ENCODE measurements around the gene EIF3I. TPM values are rescaled to one million over a fixed set of nuclear protein-coding genes. Genes with fewer than 3 reads are reported as not detected.
A peak's percentile ranks its signal among the peaks of the same experiment; 100 is the strongest.

EIF3I gene
- total and polyA plus RNA-seq, 2 of the 13 experiments (the other 11 are each of a cell fraction or from before 2014, with no cell fraction given) = 210 to 223 TPM

DNA sequence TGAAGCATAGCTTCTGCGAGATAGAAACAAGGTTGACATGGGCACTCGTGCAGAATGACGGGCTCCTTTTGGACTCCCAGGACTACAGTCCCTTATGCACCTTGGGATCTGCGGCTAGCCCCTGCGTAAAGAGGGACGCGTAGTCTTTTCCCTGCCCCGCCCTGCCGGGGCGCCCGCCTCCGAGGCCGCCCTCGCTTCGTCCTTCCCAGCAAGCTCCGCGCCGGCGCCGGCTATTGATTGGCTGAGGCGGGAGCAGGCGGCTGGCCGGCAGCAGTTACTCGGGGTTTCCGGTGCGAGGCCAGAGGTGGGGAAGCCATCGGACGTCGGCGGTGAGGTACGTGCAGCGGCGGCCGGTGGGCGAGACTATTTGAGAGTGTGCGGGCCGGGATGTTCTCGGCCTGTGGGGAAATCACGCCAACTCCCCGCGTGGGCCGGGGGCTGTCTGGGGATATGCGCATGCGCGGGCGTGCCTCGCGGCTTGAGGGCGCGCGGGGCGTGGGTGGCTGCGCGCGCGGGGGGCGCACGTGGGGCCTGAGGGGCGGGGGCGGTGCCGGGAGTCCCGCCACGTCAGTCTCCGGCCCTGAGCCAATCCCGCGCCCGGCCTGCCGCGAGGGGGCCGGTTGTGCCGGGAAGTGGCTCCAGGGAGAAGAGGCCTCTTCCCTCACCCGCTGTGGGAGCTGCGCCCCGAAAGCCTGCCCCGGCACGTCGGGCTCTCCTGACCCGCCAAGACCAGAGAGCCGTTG lies 42.6 kb upstream of the EIF3I start, which contains the start of gene TXLNA (continued):
- TF ChIP-seq ONECUT2 (CRISPR knock-in tag; IDR thresholded peaks at IDR 0.05) (peak; percentile 39; the same call in 1 of the 2 replicates), ZFAT (CRISPR knock-in tag; conservative IDR thresholded peaks at IDR 0.05) (0 out of 2 replicates have a peak, but pooled peaks have one; percentile 30), ZNF781 (CRISPR knock-in tag; IDR thresholded peaks at IDR 0.05; ENCODE audit: borderline replicate concordance, not compliant biosample characterization) (peak; percentile 89), ZNF124 (CRISPR knock-in tag; IDR thresholded peaks at IDR 0.05) (peak; percentile 86; the same call in 1 of the 2 replicates), ZNF878 (CRISPR knock-in tag; IDR thresholded peaks at IDR 0.05) (no peak; the same call in none of the 2 replicates), FIP1L1 (IDR thresholded peaks at IDR 0.05; ENCODE audit: borderline replicate concordance, insufficient read depth, low read depth, low read length) (no peak), KAT8 (CRISPR knock-in tag; IDR thresholded peaks at IDR 0.05) (peak; percentile 85), ARHGAP35 (CRISPR knock-in tag; IDR thresholded peaks at IDR 0.05; ENCODE audit: borderline replicate concordance) (0 out of 2 replicates have a peak, but pooled peaks have one; percentile 84), HNF1A (IDR thresholded peaks at IDR 0.05; ENCODE audit: low read depth) (no peak), HNF1A (CRISPR knock-in tag; IDR thresholded peaks at IDR 0.05; ENCODE audit: borderline replicate concordance) (peak; percentile 31; the same call in 1 of the 2 replicates), ZNF317 (CRISPR knock-in tag; IDR thresholded peaks at IDR 0.05) (peak; percentile 69), TBP (CRISPR knock-in tag; IDR thresholded peaks at IDR 0.05) (no peak), ZSCAN20 (CRISPR knock-in tag; IDR thresholded peaks at IDR 0.05; ENCODE audit: borderline replicate concordance) (no peak; the same call in 1 of the 2 replicates), ZFP91 (CRISPR knock-in tag; IDR thresholded peaks at IDR 0.05; ENCODE audit: borderline replicate concordance) (peak; percentile 80), ZNF672 (CRISPR knock-in tag; IDR thresholded peaks at IDR 0.05) (peak; percentile 83; the same call in 1 of the 2 replicates), CHD4 (IDR thresholded peaks at IDR 0.05; ENCODE audit: borderline replicate concordance, low read length) (no peak; the same call in 1 of the 2 replicates)
- TF ChIP-seq, protein P1, sequence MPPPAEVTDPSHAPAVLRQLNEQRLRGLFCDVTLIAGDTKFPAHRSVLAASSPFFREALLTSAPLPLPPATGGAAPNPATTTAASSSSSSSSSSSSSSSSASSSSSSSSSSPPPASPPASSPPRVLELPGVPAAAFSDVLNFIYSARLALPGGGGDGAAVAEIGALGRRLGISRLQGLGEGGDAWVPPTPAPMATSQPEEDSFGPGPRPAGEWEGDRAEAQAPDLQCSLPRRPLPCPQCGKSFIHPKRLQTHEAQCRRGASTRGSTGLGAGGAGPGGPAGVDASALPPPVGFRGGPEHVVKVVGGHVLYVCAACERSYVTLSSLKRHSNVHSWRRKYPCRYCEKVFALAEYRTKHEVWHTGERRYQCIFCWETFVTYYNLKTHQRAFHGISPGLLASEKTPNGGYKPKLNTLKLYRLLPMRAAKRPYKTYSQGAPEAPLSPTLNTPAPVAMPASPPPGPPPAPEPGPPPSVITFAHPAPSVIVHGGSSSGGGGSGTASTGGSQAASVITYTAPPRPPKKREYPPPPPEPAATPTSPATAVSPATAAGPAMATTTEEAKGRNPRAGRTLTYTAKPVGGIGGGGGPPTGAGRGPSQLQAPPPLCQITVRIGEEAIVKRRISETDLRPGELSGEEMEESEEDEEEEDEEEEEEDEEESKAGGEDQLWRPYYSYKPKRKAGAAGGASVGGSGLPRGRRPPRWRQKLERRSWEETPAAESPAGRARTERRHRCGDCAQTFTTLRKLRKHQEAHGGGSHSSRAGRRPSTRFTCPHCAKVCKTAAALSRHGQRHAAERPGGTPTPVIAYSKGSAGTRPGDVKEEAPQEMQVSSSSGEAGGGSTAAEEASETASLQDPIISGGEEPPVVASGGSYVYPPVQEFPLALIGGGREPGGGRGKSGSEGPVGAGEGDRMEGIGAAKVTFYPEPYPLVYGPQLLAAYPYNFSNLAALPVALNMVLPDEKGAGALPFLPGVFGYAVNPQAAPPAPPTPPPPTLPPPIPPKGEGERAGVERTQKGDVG (CRISPR knock-in tag; IDR thresholded peaks at IDR 0.05; ENCODE audit: borderline replicate concordance) = peak; percentile 69; the same call in 1 of the 2 replicates

Data from HepG2 (cell line).